Activated CD8-positive, alpha-beta memory T cell treated with anti-CD3 and anti-CD28 coated beads for 24 hours (primary cell): ENCODE data around the gene EIF2A.
"Not testable (repeated sequence)": the region's sequence is repeated elsewhere in the genome, so short reads cannot be mapped to it uniquely, and the experiment has no call there.

Experiments
- DNase-seq: peaks from one replicate; pipeline ENCODE4 v3.0.0-alpha.2; 2020

EIF2A gene

GRCh38 chr3:150544041-150544440 lies 2.5 kb upstream of the EIF2A start:
- no peak for DNase-seq

DNA sequence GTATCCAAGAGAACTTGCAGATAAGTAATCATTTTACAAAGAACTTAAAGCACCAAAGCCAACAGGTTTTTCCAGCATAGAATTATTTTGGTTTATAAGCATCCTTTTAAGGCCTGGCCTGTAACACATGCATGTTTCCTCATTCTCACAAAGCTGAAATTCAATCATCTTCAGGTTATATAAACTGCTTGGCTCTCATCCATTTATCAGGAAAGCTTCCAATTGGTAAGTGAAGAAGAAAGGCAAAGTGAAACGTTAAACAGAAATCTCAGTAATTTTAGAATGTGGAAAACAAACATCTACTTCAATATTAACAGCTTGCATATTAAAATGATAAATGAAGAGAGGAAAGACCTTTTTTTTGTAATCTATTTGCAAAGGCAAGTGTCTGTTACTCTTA lies 1.9 kb upstream of the EIF2A start:
- no peak for DNase-seq

GRCh38 chr3:150545419-150546225 lies 965 bp upstream of the EIF2A start:
- no peak for DNase-seq

- DNase-seq: no peak
Measured at GRCh38 chr3:150547045-150547741, 606 bp downstream of the EIF2A start.

DNA sequence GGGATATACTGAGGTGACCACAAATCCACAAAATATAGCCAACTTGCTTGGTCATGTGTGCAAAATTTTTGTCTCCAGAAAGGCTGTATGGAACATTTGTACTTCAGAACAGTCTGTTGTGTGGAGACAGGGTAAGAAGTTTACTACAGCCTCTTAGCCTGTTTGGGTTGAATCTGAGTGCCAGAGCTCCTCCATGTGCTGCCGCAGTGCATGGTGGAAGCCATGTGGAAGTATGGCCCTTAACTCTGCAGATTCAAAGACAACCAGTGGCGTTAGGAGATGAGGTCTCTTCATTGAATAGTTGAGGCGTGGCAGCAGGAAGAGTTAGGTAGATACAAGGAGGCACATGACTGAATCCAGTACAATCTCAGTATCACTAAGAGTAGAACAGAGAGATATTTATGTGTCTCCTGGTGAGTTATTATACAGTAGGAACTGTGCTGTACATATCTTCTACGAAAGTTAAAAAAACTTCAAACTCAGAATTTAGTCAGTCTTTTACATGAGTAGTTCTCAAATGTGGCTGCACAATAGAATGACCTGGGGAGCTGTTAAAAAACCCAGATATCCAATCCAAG lies 9.4 kb downstream of the EIF2A start:
- DNase-seq: no peak

GRCh38 chr3:150556792-150557191 lies 10.2 kb downstream of the EIF2A start:
- no peak for DNase-seq

GRCh38 chr3:150557725-150558124 lies 11.1 kb downstream of the EIF2A start:
- DNase-seq: no peak

DNA sequence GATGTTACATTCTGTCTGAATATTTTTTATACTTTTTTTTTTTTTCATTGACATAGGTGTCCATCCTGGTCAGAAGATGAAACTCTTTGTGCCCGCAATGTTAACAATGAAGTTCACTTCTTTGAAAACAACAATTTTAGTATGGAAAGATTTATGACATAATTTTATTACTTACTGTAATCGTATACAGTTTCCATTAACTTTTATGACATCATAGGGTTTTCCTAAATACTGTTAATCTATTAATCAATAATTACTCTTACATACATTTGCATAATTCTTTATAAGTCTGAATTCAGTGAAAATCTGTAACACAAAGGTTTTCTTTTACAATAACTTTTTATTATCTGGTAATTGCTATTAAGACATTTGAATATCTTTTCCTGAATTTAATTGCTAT lies 17.7 kb downstream of the EIF2A start:
- no peak for DNase-seq

DNA sequence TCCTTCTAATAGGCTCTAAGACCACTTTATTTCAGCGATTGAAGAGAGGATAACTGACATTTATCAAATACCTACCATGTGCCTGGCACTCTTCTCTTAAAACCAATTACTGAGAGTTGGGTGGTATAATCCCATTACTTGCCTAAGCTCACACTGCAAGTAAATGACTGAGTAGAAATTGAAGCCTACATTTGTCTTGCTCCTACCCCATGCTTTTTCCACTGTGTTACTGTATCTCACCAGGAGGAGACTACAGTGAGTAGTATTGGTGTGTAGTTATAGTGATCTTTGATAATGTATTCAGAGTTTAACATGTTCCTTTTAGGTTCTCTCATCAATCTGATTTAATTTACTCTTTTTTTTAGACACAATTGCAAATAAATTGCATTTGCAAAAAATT lies 20.7 kb downstream of the EIF2A start:
- no peak for DNase-seq

DNA sequence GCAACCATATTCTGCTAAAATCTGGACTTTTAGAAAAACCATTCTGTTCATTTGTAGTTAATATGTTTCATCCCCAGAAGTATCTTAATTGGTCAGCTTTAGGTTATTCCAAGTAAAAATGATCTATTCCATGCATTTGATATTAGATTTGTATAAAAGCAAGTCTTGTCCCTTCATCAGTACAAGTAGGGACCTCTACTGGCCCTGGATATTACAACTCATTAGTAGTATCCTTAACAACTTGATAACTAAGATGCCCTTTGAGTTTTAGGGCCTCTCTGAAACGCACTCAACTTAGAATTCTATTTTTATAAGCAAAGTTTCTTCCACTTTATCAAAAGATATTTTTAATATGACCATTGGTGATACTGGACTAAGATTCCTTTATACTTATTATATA lies 31.3 kb downstream of the EIF2A start:
- no peak for DNase-seq

DNA sequence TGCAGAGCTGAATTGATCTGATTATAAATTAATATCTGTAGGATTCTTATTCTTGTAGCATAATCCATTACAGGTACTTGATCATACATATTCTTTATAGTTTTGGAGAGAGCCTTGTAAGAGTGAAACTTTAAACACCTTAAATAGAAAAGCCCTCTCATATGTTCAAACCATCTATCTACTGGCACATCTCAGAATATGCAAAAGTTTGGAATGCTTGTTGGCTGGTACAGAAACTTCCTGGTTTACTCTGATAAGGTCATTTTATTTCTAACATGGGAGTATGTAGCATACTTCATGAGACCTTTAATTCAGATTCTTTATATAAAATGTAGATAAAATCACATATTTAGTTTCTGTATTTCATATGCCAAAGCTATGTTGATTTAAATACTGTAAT lies 34.6 kb downstream of the EIF2A start:
- no peak for DNase-seq

GRCh38 chr3:150582620-150583019 lies 36.0 kb downstream of the EIF2A start:
- DNase-seq: no peak

GRCh38 chr3:150583028-150583427 lies 36.4 kb downstream of the EIF2A start:
- no peak for DNase-seq

DNA sequence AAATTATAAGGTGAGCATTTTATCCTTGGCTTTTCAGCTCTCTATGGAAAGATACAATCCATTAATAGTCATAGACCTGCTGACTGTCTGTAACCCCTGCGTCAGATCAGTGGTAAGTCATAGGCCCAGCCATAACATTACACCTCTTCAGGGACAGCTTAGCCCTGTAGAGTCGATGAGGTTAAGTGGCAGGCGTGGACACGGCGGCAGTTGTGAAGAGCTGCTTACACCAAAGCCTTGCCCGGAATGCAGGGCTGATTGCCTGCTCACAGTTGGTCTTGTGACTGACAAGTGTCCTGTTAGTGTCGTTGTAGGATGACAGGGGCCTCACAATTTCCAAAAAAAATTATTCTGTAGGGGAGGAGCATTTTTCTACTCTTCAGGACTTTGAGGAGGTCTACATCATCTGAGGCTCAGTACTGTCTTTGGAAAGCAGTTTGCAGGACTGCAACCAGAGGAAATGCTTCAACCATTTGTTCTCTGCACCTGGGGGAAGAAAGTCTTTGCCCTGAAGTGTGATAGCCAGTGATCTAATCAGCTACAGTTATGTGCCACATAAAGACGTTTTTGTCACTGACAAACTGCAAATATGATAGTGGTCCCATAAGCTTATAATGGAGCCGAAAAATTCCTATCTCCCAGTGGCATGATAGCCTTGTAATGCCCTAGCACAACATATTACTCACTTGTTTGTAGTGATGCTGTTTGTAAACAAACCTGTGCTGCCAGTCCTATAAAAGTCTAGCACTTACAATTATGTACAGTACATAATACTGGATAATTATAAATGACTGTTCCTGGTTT lies 41.6 kb downstream of the EIF2A start:
- no peak for DNase-seq

DNA sequence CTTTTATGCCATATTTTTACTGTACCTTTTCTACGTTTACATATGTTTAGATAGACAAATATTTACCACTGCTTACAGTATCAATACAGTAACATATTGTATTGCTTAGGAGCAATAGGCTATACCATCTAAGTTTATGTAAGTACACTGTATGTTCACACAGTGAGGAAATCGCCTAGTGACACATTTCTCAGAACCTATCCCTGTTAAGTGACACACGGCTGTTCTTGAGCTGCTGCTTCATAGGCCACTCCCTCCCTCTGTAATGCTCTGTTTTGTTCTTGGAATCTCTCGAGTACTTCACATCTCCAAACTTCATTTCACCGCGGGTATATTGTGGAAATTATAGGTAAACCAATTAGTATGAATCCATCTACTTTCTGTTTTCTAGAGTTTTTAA lies 43.2 kb downstream of the EIF2A start:
- no peak for DNase-seq

GRCh38 chr3:150594150-150594549 lies 47.6 kb downstream of the EIF2A start:
- no peak for DNase-seq

- DNase-seq: no peak
Measured at GRCh38 chr3:150597646-150598045, 51.1 kb downstream of the EIF2A start.

GRCh38 chr3:150599611-150600297 lies 53.2 kb downstream of the EIF2A start:
- no peak for DNase-seq

GRCh38 chr3:150600647-150601530 lies 54.3 kb downstream of the EIF2A start:
- DNase-seq: not testable (repeated sequence)

- no peak for DNase-seq
Measured at GRCh38 chr3:150602426-150603152, 56.0 kb downstream of the EIF2A start.
